ENCODE measurements around the gene ACTN4.

ACTN4 gene

DNA sequence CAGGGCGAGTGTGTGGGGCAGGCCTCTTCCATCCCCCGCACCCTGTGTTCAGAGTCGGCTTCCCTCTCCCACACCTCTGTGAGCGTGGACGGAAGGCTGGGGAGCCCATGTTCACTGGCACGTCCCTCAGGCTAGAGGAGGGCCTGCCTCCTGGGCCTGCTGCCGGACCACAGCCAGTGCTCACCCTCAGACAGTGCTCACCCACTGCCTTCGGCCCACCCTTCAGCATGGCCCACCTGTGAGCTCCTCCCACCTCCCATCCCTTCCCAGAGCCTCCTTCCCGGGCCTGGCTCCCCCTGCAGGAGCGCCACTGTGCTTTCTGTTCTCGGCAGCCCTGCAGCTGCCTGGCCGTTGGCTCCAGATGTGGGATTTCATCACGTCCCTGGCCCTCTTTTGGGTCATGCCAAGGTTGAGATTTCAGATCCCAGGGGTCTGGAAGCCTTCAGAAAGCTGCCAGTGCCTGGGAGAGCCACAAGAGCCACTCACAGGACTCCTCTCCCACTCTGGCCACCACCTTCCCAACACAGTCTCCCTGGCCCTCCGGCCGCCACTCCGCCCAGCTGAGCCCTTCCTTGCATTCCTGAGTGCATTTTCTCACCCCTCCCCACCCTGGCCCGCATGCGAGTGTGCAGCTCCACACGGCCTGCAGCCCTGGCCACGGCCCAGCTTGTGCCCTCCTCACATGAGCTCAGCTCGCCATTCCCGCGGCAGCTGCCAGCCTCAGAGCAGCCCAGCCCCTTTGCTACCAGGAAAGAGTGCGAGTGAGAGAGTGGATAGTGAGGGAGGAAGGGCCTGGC lies 71.5 kb downstream of the ACTN4 start:
- H3K9me3 ChIP-seq, result no peaks in the 10 kb centered on the region
- no peak overlapping the region for H3K4me3 ChIP-seq (ENCODE audit: low read depth, low read length)
- DNase-seq, result peak; percentile 44
- TF ChIP-seq, protein P1, sequence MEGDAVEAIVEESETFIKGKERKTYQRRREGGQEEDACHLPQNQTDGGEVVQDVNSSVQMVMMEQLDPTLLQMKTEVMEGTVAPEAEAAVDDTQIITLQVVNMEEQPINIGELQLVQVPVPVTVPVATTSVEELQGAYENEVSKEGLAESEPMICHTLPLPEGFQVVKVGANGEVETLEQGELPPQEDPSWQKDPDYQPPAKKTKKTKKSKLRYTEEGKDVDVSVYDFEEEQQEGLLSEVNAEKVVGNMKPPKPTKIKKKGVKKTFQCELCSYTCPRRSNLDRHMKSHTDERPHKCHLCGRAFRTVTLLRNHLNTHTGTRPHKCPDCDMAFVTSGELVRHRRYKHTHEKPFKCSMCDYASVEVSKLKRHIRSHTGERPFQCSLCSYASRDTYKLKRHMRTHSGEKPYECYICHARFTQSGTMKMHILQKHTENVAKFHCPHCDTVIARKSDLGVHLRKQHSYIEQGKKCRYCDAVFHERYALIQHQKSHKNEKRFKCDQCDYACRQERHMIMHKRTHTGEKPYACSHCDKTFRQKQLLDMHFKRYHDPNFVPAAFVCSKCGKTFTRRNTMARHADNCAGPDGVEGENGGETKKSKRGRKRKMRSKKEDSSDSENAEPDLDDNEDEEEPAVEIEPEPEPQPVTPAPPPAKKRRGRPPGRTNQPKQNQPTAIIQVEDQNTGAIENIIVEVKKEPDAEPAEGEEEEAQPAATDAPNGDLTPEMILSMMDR (IDR thresholded peaks at IDR 0.05; ENCODE audit: low read depth, low read length), result peak; percentile 50
- no peaks in the 10 kb centered on the region for H3K27me3 ChIP-seq
- H3K36me3 ChIP-seq, result peaks cover 62% of the 10 kb centered on the region
- H3K4me1 ChIP-seq, result no peaks in the 10 kb centered on the region

GRCh38 chr19:38719761-38720558 lies 72.5 kb downstream of the ACTN4 start:
- no peak overlapping the region for H3K4me3 ChIP-seq (ENCODE audit: low read depth, low read length)
- no peaks in the 10 kb centered on the region for H3K4me1 ChIP-seq
- H3K36me3 ChIP-seq, result peaks cover 68% of the 10 kb centered on the region
- H3K27me3 ChIP-seq, result no peaks in the 10 kb centered on the region
- DNase-seq, result no peak
- no peaks in the 10 kb centered on the region for H3K9me3 ChIP-seq
- TF ChIP-seq, protein P1 (IDR thresholded peaks at IDR 0.05; ENCODE audit: low read depth, low read length), result no peak

DNA sequence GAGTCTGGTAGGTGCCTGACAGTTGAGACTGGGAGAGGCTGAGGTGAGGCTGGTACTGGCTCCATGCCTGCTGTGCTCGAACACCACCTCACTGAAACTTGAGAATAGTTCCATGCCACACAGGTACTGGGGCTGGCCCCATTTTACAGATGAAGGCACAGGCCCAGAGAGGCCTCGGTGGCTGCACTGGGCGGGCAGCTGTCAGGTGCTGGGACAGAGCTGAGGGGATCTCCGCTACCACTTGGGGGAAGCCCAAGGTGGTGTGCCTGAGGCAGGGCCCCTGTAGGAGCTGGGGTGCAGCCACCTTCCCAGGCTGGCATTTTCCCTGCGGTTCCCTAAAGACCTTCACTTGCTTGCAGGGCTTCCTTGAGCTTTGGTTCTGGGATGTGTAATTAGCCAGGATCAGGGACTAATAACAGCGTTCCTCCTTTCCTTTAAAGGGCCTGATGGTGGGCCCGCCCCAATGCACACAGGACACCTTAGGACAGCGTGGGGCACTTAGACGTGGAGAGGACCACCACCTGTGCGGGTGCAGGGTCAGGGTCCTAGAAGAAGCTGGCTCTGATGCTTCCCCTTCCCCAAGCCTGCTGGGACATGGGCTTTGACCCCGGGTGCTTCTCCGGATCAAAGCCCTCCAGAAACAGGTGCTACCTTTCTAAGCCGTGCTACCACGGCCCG lies 73.2 kb downstream of the ACTN4 start:
- H3K36me3 ChIP-seq, result peaks cover 74% of the 10 kb centered on the region
- no peak for DNase-seq
- no peaks in the 10 kb centered on the region for H3K4me1 ChIP-seq
- H3K27me3 ChIP-seq, result no peaks in the 10 kb centered on the region
- H3K9me3 ChIP-seq, result no peaks in the 10 kb centered on the region
- TF ChIP-seq, protein P1 (IDR thresholded peaks at IDR 0.05; ENCODE audit: low read depth, low read length), result no peak
- H3K4me3 ChIP-seq (ENCODE audit: low read depth, low read length), result no peak overlapping the region

GRCh38 chr19:38721496-38721895 lies 74.0 kb downstream of the ACTN4 start:
- no peak for DNase-seq
- Histone ChIP-seq H3K4me3 (ENCODE audit: low read depth, low read length) (no peak overlapping the region), H3K4me1 (no peaks in the 10 kb centered on the region), H3K27me3 (no peaks in the 10 kb centered on the region), H3K9me3 (no peaks in the 10 kb centered on the region), H3K36me3 (peaks cover 80% of the 10 kb centered on the region)
- TF ChIP-seq, protein P1 (IDR thresholded peaks at IDR 0.05; ENCODE audit: low read depth, low read length), result no peak

GRCh38 chr19:38721979-38722773 lies 74.7 kb downstream of the ACTN4 start:
- Histone ChIP-seq H3K4me1 (no peaks in the 10 kb centered on the region), H3K27me3 (no peaks in the 10 kb centered on the region), H3K4me3 (ENCODE audit: low read depth, low read length) (no peak overlapping the region), H3K36me3 (peaks cover 83% of the 10 kb centered on the region), H3K9me3 (no peaks in the 10 kb centered on the region)
- DNase-seq, result no peak
- TF ChIP-seq, protein P1 (IDR thresholded peaks at IDR 0.05; ENCODE audit: low read depth, low read length), result no peak

Data from BE2C (cell line).